ENCODE results near the gene RGS14.

- TF ChIP-seq, protein P1, sequence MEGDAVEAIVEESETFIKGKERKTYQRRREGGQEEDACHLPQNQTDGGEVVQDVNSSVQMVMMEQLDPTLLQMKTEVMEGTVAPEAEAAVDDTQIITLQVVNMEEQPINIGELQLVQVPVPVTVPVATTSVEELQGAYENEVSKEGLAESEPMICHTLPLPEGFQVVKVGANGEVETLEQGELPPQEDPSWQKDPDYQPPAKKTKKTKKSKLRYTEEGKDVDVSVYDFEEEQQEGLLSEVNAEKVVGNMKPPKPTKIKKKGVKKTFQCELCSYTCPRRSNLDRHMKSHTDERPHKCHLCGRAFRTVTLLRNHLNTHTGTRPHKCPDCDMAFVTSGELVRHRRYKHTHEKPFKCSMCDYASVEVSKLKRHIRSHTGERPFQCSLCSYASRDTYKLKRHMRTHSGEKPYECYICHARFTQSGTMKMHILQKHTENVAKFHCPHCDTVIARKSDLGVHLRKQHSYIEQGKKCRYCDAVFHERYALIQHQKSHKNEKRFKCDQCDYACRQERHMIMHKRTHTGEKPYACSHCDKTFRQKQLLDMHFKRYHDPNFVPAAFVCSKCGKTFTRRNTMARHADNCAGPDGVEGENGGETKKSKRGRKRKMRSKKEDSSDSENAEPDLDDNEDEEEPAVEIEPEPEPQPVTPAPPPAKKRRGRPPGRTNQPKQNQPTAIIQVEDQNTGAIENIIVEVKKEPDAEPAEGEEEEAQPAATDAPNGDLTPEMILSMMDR (IDR thresholded peaks at IDR 0.05; ENCODE audit: insufficient read depth, low read length, poor library complexity, severe bottlenecking), result no peak
- TF ChIP-seq EZH2phosphoT487 (conservative IDR thresholded peaks at IDR 0.05; ENCODE audit: low read length), result no peak
These were observed 25.5 kb downstream of the RGS14 start for GRCh38 chr5:177383181-177383580.
